CD14-positive monocyte (primary cell): Measurements from ENCODE around the gene CLDN34. TPM values are rescaled to one million over a fixed set of nuclear protein-coding genes. Genes with fewer than 3 reads are reported as not detected.

ENCODE experiments used
- DNase-seq, 3 donors: peaks; one replicate each; pipeline ENCODE4 v3.0.0-alpha.2; 2011 to 2022
- H2AFZ ChIP-seq: 2 replicates; pipeline ENCODE4 v1.6.0; 2012; ENCODE audit warnings: mild to moderate bottlenecking, low read depth, low read length, inconsistent platforms; ENCODE audit not compliant: insufficient read depth, poor library complexity, severe bottlenecking
- H3K27ac ChIP-seq, 2 donors: 1 replicate in 1 of 2; 2 replicates in 1 of 2; pipeline ENCODE4 v1.5.1; 2012 to 2013; ENCODE audit warnings: low read length in 2 of 2, control low read depth in 1 of 2, inconsistent platforms in 1 of 2, low read depth in 1 of 2, mild to moderate bottlenecking in 1 of 2
- H3K27me3 ChIP-seq, 2 donors: one replicate each; pipeline versions ENCODE4 v1.6.0 to v1.6.1; 2011 to 2013; ENCODE audit warnings: low read length in 2 of 2; ENCODE audit not compliant: control insufficient read depth in 2 of 2, insufficient read depth in 2 of 2
- H3K36me3 ChIP-seq, 2 donors: replicated peaks in 1 of 2; 1 replicate in 1 of 2; 2 replicates in 1 of 2; pipeline versions ENCODE4 v1.5.1 to v1.6.1; 2012 to 2013; ENCODE audit warnings: low read length in 2 of 2, control low read depth in 1 of 2, inconsistent platforms in 1 of 2, mild to moderate bottlenecking in 1 of 2; ENCODE audit not compliant: insufficient read depth in 2 of 2, control insufficient read depth in 1 of 2
- H3K4me1 ChIP-seq, 2 donors: 1 replicate in 1 of 2; 2 replicates in 1 of 2; pipeline versions ENCODE4 v1.5.1 to v1.6.1; 2012 to 2013; ENCODE audit warnings: low read length in 2 of 2, control low read depth in 1 of 2, inconsistent platforms in 1 of 2, mild to moderate bottlenecking in 1 of 2, moderate library complexity in 1 of 2; ENCODE audit not compliant: insufficient read depth in 2 of 2, control insufficient read depth in 1 of 2
- H3K4me2 ChIP-seq: replicated peaks from 2 replicates; pipeline ENCODE3; 2012; ENCODE audit warnings: low read length, moderate library complexity, mild to moderate bottlenecking; ENCODE audit not compliant: poor library complexity, severe bottlenecking; ENCODE audit errors: extremely low read depth
- H3K4me3 ChIP-seq, 3 experiments: fragments of 200-600 bp in 1 of 3; sonication (generic) in 1 of 3; replicated peaks in 1 of 3; 1 replicate in 2 of 3; 2 replicates in 1 of 3; pipeline ENCODE4 v1.5.1; 2011 to 2013; ENCODE audit warnings: low read length in 3 of 3, mild to moderate bottlenecking in 3 of 3, control low read depth in 2 of 3, low read depth in 2 of 3, inconsistent platforms in 1 of 3, moderate library complexity in 1 of 3
- H3K79me2 ChIP-seq: 2 replicates; pipeline ENCODE4 v1.6.0; 2012; ENCODE audit warnings: mild to moderate bottlenecking, control low read depth, inconsistent platforms, low read length, moderate library complexity; ENCODE audit not compliant: insufficient read depth
- H3K9ac ChIP-seq: 2 replicates; pipeline ENCODE4 v1.6.0; 2017; ENCODE audit warnings: low read length, mild to moderate bottlenecking; ENCODE audit not compliant: insufficient read depth, poor library complexity, severe bottlenecking
- H3K9me3 ChIP-seq, 2 donors: replicated peaks in 1 of 2; 1 replicate in 1 of 2; 2 replicates in 1 of 2; pipeline versions ENCODE4 v1.5.1 to v1.6.1; 2012 to 2013; ENCODE audit warnings: low read length in 2 of 2, control low read depth in 1 of 2; ENCODE audit not compliant: control insufficient read depth in 1 of 2, insufficient read depth in 1 of 2
- H4K20me1 ChIP-seq: 2 replicates; pipeline ENCODE4 v1.6.0; 2012; ENCODE audit warnings: mild to moderate bottlenecking, low read length, control low read depth, moderate library complexity; ENCODE audit not compliant: insufficient read depth
- H3K27ac Mint-ChIP-seq, 7 donors: one replicate each; pipeline ENCODE4 v1.8.0; 2020; ENCODE audit warnings: mild to moderate bottlenecking in 7 of 7, mixed read lengths in 7 of 7, moderate library complexity in 6 of 7, inconsistent platforms in 2 of 7
- H3K27me3 Mint-ChIP-seq, 3 donors: one replicate each; pipeline ENCODE4 v1.8.0; 2021 to 2022; ENCODE audit warnings: low read depth in 3 of 3, mild to moderate bottlenecking in 3 of 3, mixed read lengths in 3 of 3, moderate library complexity in 3 of 3, inconsistent platforms in 1 of 3
- H3K36me3 Mint-ChIP-seq, 2 donors: one replicate each; pipeline ENCODE4 v1.8.0; 2020; ENCODE audit warnings: mixed read lengths in 2 of 2, inconsistent platforms in 1 of 2, mild to moderate bottlenecking in 1 of 2
- H3K4me1 Mint-ChIP-seq: one replicate; pipeline ENCODE4 v1.8.0; 2020; ENCODE audit warnings: mild to moderate bottlenecking, mixed read lengths
- H3K4me3 Mint-ChIP-seq, 2 donors: one replicate each; pipeline ENCODE4 v1.8.0; 2020; ENCODE audit warnings: mild to moderate bottlenecking in 2 of 2, mixed read lengths in 2 of 2, moderate library complexity in 1 of 2
- H3K9me3 Mint-ChIP-seq, 7 donors: one replicate each; pipeline ENCODE4 v1.8.0; 2020 to 2022; ENCODE audit warnings: mixed read lengths in 7 of 7, mild to moderate bottlenecking in 6 of 7, moderate library complexity in 6 of 7, inconsistent platforms in 2 of 7
- WGBS: methylation state at CpG from one replicate; pipeline ENCODE4 v1.1.5; 2013; ENCODE audit warnings: missing lambda C conversion rate; ENCODE audit not compliant: insufficient coverage; 5-methylcytosine and 5-hydroxymethylcytosine counted together
- intact Hi-C, 2 donors: fragments of 100-400 bp; cut with micrococcal nuclease; formaldehyde crosslinking; loops; one replicate each; pipeline versions ENCODE4 v1.15.0 to v1.15.1; 2023
- polyA plus RNA-seq, 3 donors: library from polyadenylated mRNA; depleted of rRNA in 1 of 3; unstranded in 2 of 3; stranded (reverse) in 1 of 3; fragments of 300-500 nt in 2 of 3; fragments of >200 nt in 1 of 3; fragmentation: Illumina TruSeq in 2 of 3; gene quantifications; 1 replicate in 2 of 3; 2 replicates in 1 of 3; pipeline ENCODE4 v1.2.3, GENCODE V29; 2012 to 2021
- TF ChIP-seq, protein P1 (sequence below): fragments of 200-600 bp; IDR thresholded peaks from one replicate; pipeline ENCODE4 v1.8.0; 2022; ENCODE audit warnings: antibody characterized with exemption, mild to moderate bottlenecking

The CLDN34 gene
- polyA plus RNA-seq, 3 donors = not detected

DNA sequence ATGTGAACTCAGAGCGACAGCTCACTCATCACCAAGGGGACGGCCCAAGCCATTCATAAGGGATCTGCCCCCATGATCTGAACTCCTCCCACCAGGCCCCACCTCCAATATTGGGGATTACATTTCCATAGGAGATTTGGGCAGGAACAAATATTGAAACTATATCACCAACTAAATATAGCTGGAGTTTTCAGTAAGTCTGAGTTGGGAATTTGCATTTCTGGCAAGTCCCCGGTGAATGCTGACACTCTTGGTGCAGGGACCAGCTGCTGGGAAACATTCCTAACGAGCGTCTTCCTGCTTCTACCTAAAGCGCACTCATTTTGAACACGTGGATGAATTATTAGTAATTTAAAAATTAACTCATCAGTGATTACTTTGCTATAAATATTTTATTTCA is 13.2 kb downstream of the CLDN34 start:
- no peak overlapping the region for H3K4me3 Mint-ChIP-seq
- H3K27ac ChIP-seq = peak overlapping the region; percentile 95 to 98

DNA sequence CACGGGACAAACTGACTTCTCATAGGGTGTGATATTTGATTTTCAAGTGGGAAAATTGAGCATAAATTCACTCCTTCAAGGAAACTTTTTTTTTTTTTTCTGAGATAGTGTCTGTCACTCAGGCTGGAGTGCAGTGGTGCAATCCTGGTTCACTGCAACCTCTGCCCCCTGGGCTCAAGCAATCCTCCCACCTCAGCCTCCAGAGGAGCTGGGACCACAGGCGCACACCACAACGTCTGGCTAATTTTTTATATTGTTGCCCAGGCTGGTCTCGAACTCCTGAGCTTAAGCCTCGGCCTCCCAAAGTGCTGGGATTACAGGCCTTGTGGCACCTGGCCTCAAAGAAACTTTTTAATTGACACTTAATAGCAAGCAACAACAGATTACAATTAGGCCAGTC is 13.8 kb downstream of the CLDN34 start:
- no peak overlapping the region for H2AFZ ChIP-seq
- H3K4me2 ChIP-seq = peak overlapping the region; percentile 37
- no peak for DNase-seq
- intact Hi-C loops = no loop called here
- peaks cover 2 to 8% of the 10 kb centered on the region in 2 donors for H3K36me3 Mint-ChIP-seq
- H3K4me1 Mint-ChIP-seq = peaks cover 42% of the 10 kb centered on the region
- H3K4me3 Mint-ChIP-seq = no peak overlapping the region
- no peaks in the 10 kb centered on the region for H3K79me2 ChIP-seq
- no peaks in the 10 kb centered on the region for H3K36me3 ChIP-seq
- H3K9ac ChIP-seq = peak overlapping the region; percentile 52
- H3K9me3 Mint-ChIP-seq = peaks cover 0 to 18% (median 0%) of the 10 kb centered on the region in 7 donors
- no peaks in the 10 kb centered on the region for H3K27me3 ChIP-seq
- H3K9me3 ChIP-seq = no peaks in the 10 kb centered on the region
- WGBS = no CpG with 5 or more reads among the region's 5 CpGs
- peak overlapping the region; percentile 95 to 98 for H3K27ac ChIP-seq
- peaks cover 59 to 61% of the 10 kb centered on the region in 2 donors for H3K4me1 ChIP-seq
- no peaks in the 10 kb centered on the region for H4K20me1 ChIP-seq
- peaks cover 0 to 3% (median 0%) of the 10 kb centered on the region in 3 donors for H3K27me3 Mint-ChIP-seq
- H3K27ac Mint-ChIP-seq = peak overlapping the region; percentile 94 to 98 (median 95)
- peak overlapping the region in 1 of 3 experiments; percentile 29 for H3K4me3 ChIP-seq
- TF ChIP-seq, protein P1, sequence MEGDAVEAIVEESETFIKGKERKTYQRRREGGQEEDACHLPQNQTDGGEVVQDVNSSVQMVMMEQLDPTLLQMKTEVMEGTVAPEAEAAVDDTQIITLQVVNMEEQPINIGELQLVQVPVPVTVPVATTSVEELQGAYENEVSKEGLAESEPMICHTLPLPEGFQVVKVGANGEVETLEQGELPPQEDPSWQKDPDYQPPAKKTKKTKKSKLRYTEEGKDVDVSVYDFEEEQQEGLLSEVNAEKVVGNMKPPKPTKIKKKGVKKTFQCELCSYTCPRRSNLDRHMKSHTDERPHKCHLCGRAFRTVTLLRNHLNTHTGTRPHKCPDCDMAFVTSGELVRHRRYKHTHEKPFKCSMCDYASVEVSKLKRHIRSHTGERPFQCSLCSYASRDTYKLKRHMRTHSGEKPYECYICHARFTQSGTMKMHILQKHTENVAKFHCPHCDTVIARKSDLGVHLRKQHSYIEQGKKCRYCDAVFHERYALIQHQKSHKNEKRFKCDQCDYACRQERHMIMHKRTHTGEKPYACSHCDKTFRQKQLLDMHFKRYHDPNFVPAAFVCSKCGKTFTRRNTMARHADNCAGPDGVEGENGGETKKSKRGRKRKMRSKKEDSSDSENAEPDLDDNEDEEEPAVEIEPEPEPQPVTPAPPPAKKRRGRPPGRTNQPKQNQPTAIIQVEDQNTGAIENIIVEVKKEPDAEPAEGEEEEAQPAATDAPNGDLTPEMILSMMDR = no peak

More for the DNA sequence above, 13.2 kb downstream of the CLDN34 start:
- Histone ChIP-seq H2AFZ (no peak overlapping the region), H3K9ac (peak overlapping the region; percentile 52), H3K4me1 (peaks cover 54 to 56% of the 10 kb centered on the region in 2 donors), H3K4me2 (no peak overlapping the region), H3K9me3 (peaks cover 0 to 2% of the 10 kb centered on the region in 2 donors), H3K4me3 (no peak overlapping the region), H3K36me3 (no peaks in the 10 kb centered on the region), H3K79me2 (no peaks in the 10 kb centered on the region), H4K20me1 (no peaks in the 10 kb centered on the region), H3K27me3 (no peaks in the 10 kb centered on the region)
- H3K4me1 Mint-ChIP-seq = peaks cover 37% of the 10 kb centered on the region
- no CpG with 5 or more reads among the region's 7 CpGs for WGBS
- intact Hi-C loops = no loop called here
- peak overlapping the region; percentile 94 to 98 (median 95) for H3K27ac Mint-ChIP-seq
- peaks cover 2 to 4% of the 10 kb centered on the region in 2 donors for H3K36me3 Mint-ChIP-seq
- DNase-seq = no peak
- TF ChIP-seq, protein P1 = no peak
- peaks cover 0 to 19% (median 0%) of the 10 kb centered on the region in 7 donors for H3K9me3 Mint-ChIP-seq
- peaks cover 0 to 3% (median 0%) of the 10 kb centered on the region in 3 donors for H3K27me3 Mint-ChIP-seq
